Smooth muscle cell (in vitro differentiated cells): ENCODE data around the gene CD2BP2. TPM values are rescaled to one million over a fixed set of nuclear protein-coding genes. Genes with fewer than 3 reads are reported as not detected.
"Not testable (repeated sequence)": the region's sequence is repeated elsewhere in the genome, so short reads cannot be mapped to it uniquely, and the experiment has no call there.

ENCODE experiments used
- DNase-seq: peaks from one replicate; lab custom pipeline; 2025; ENCODE audit not compliant: unreplicated experiment; lab: John Stamatoyannopoulos, UW
- H2AFZ ChIP-seq: fragments of 200-600 bp; sonication (generic); 2 replicates; pipeline ENCODE4 v1.6.0; 2016; ENCODE audit warnings: antibody characterized with exemption, low read depth, mild to moderate bottlenecking
- H3F3A ChIP-seq: fragments of 200-600 bp; sonication (generic); 2 replicates; pipeline ENCODE4 v1.6.0; 2017; ENCODE audit warnings: antibody characterized with exemption, low read depth
- H3K27ac ChIP-seq: fragments of 200-600 bp; sonication (generic); 2 replicates; pipeline ENCODE4 v1.5.1; 2016; ENCODE audit warnings: low read depth, mild to moderate bottlenecking
- H3K27me3 ChIP-seq: fragments of 200-600 bp; sonication (generic); 2 replicates; pipeline ENCODE4 v1.6.1; 2016; ENCODE audit warnings: low read depth, mild to moderate bottlenecking
- H3K36me3 ChIP-seq: fragments of 200-600 bp; sonication (generic); 2 replicates; pipeline ENCODE4 v1.5.1; 2016; ENCODE audit warnings: low read depth
- H3K4me1 ChIP-seq: fragments of 200-600 bp; sonication (generic); 2 replicates; pipeline ENCODE4 v1.5.1; 2016; ENCODE audit warnings: low read depth
- H3K4me2 ChIP-seq: fragments of 200-600 bp; sonication (generic); 2 replicates; pipeline ENCODE4 v1.6.0; 2016; ENCODE audit warnings: mild to moderate bottlenecking
- H3K4me3 ChIP-seq: fragments of 200-600 bp; sonication (generic); 2 replicates; pipeline ENCODE4 v1.5.1; 2016; ENCODE audit warnings: mild to moderate bottlenecking
- H3K79me2 ChIP-seq: fragments of 200-600 bp; sonication (generic); 2 replicates; pipeline ENCODE4 v1.6.0; 2016; ENCODE audit warnings: low read depth, mild to moderate bottlenecking
- H3K9ac ChIP-seq: fragments of 200-600 bp; sonication (generic); 2 replicates; pipeline ENCODE4 v1.6.0; 2016; ENCODE audit warnings: low read depth
- H3K9me3 ChIP-seq: fragments of 200-600 bp; sonication (generic); replicated peaks from 2 replicates; pipeline ENCODE4 v1.5.1; 2016; ENCODE audit warnings: low read depth
- H4K20me1 ChIP-seq: fragments of 200-600 bp; sonication (generic); 2 replicates; pipeline ENCODE4 v1.6.0; 2016; ENCODE audit warnings: low read depth
- WGBS: methylation state at CpG from one replicate; pipeline ENCODE4 v1.1.7; 2016; ENCODE audit warnings: low lambda C conversion rate; 5-methylcytosine and 5-hydroxymethylcytosine counted together
- polyA plus RNA-seq: library from polyadenylated mRNA; unstranded; fragments of >200 nt; fragmentation: Nextera tagmentation; extraction: Ambion mirVana; gene quantifications from 2 replicates; pipeline ENCODE4 v1.2.1, GENCODE V29; 2016
- total RNA-seq: library from RNA; depleted of rRNA; stranded (reverse); fragments of >200 nt; gene quantifications from 2 replicates; pipeline ENCODE4 v1.2.3, GENCODE V29; 2014
- TF ChIP-seq, protein P1 (sequence below): fragments of 200-600 bp; sonication (generic); IDR thresholded peaks from 2 replicates; pipeline ENCODE4 v1.5.1; 2017; ENCODE audit warnings: borderline replicate concordance, mild to moderate bottlenecking, antibody characterized with exemption; ENCODE audit not compliant: insufficient read depth, poor library complexity, severe bottlenecking

The CD2BP2 gene
- total and polyA plus RNA-seq, 2 experiments from 2014 or later = 30.3 to 42.0 TPM

GRCh38 chr16:30340621-30341020, 14.5 kb downstream of the CD2BP2 start:
- Histone ChIP-seq H3K4me1 (peaks cover 3% of the 10 kb centered on the region), H3K9ac (no peak overlapping the region)

DNA sequence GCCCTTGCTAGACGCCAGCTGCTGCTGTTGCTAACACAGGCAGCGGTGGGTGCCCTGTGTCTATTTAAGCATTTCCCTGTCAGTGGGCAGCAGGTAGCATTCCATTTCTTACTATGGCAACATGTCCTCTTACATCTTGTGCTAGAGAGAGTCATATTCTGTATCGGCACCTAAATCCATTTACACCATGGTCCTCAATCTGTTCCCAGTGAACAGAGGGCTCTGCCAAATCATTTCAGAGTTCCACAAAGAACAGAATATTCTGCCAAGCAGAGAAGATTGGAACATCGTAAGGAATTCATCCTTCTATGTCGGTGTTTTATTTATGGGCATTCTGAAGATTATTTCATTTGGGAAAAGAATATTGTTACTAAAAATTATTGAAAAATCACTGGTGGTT, 16.4 kb downstream of the CD2BP2 start:
- not testable (repeated sequence) for H2AFZ ChIP-seq, H3K79me2 ChIP-seq, H3K4me1 ChIP-seq, H3K4me2 ChIP-seq, H3K27me3 ChIP-seq, H3K9me3 ChIP-seq, H3K36me3 ChIP-seq, DNase-seq, H4K20me1 ChIP-seq, H3K4me3 ChIP-seq, H3K9ac ChIP-seq, H3F3A ChIP-seq, H3K27ac ChIP-seq
- WGBS = 95% methylated on average over 5 of the region's 5 CpGs

More at GRCh38 chr16:30340621-30341020, 14.5 kb downstream of the CD2BP2 start:
- Histone ChIP-seq H3K4me2 (no peak overlapping the region), H3K79me2 (no peaks in the 10 kb centered on the region), H3K27me3 (no peaks in the 10 kb centered on the region), H3F3A (no peaks in the 10 kb centered on the region), H3K36me3 (no peaks in the 10 kb centered on the region), H2AFZ (no peak overlapping the region), H3K9me3 (no peaks in the 10 kb centered on the region), H3K4me3 (no peak overlapping the region), H4K20me1 (no peaks in the 10 kb centered on the region), H3K27ac (no peak overlapping the region)
- no peak for DNase-seq
- WGBS = 95% methylated on average over 13 of the region's 13 CpGs
- TF ChIP-seq, protein P1, sequence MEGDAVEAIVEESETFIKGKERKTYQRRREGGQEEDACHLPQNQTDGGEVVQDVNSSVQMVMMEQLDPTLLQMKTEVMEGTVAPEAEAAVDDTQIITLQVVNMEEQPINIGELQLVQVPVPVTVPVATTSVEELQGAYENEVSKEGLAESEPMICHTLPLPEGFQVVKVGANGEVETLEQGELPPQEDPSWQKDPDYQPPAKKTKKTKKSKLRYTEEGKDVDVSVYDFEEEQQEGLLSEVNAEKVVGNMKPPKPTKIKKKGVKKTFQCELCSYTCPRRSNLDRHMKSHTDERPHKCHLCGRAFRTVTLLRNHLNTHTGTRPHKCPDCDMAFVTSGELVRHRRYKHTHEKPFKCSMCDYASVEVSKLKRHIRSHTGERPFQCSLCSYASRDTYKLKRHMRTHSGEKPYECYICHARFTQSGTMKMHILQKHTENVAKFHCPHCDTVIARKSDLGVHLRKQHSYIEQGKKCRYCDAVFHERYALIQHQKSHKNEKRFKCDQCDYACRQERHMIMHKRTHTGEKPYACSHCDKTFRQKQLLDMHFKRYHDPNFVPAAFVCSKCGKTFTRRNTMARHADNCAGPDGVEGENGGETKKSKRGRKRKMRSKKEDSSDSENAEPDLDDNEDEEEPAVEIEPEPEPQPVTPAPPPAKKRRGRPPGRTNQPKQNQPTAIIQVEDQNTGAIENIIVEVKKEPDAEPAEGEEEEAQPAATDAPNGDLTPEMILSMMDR = no peak

DNA sequence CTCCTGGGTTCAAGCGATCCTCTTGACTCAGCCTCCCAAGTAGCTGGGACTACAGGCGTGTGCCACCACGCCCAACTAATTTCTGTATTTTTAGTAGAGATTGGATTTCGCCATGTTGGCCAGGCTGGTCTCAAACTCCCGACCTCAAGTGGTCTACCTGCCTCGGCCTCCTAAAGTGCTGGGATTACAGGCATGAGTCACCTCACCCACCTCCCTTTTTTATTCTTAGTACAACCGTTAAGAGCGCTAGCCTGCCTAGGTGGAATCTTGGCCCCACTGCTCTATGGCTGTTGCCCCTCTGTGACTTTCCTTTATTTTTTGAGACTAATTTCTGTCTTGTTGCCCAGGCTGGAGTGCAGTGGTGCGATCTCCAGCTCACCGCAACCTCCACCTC, 17.1 kb downstream of the CD2BP2 start:
- not testable (repeated sequence) for H3K79me2 ChIP-seq, H3K4me2 ChIP-seq, H3K36me3 ChIP-seq, H3F3A ChIP-seq, H3K4me3 ChIP-seq, H3K27ac ChIP-seq, H2AFZ ChIP-seq, H3K4me1 ChIP-seq, H3K27me3 ChIP-seq, H3K9ac ChIP-seq, H3K9me3 ChIP-seq, DNase-seq, H4K20me1 ChIP-seq
- 93% methylated on average over 10 of the region's 10 CpGs for WGBS

- no peak overlapping the region for H3K9ac ChIP-seq
- peak overlapping the region; percentile 69 for H2AFZ ChIP-seq
- WGBS = 68% methylated on average over 17 of the region's 17 CpGs
- H4K20me1 ChIP-seq = peaks cover 20% of the 10 kb centered on the region
- peak overlapping the region; percentile 93 for H3K27ac ChIP-seq
- H3K4me1 ChIP-seq = peaks cover 6% of the 10 kb centered on the region
- peak overlapping the region; percentile 91 for H3K4me2 ChIP-seq
- H3K27me3 ChIP-seq = no peaks in the 10 kb centered on the region
- H3K36me3 ChIP-seq = no peaks in the 10 kb centered on the region
- H3F3A ChIP-seq = no peaks in the 10 kb centered on the region
- peak overlapping the region; percentile 87 for H3K4me3 ChIP-seq
- peaks cover 26% of the 10 kb centered on the region for H3K79me2 ChIP-seq
- TF ChIP-seq, protein P1 = no peak
- H3K9me3 ChIP-seq = no peaks in the 10 kb centered on the region
- no peak for DNase-seq
Observed at GRCh38 chr16:30335598-30336474, 19.3 kb downstream of the CD2BP2 start.

DNA sequence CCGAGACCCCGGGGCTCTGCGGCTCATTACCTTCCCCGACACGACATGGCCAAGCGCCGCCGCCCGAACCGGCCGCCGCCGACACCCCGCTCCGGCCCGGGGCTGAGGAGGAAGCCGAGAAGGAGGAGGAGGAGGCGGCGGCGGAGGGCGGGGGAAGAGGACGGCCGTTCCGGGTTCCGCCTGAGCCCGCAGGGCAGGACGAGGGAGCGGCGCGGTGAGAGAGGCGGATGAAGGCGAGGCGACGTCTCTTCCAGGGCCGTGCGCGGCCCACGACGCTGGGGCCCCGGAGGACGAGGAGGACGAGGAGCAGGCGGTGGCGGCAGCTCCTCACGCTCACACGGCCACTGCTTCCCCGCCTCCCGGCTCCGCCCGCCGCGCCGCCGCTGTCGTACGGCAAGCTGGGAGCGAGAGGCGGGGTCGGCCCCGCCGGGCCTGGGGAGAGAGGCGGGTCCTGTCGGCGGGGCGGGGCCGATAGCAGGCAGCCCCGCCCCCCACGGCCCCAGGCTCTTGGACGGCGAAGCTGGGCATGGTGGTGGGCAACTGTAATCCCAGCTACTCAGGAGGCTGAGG, 20.0 kb downstream of the CD2BP2 start:
- H4K20me1 ChIP-seq = peaks cover 27% of the 10 kb centered on the region
- H3K4me3 ChIP-seq = peak overlapping the region; percentile 87
- peak overlapping the region; percentile 91 for H3K9ac ChIP-seq
- not testable (repeated sequence) for H3K36me3 ChIP-seq, H3K27me3 ChIP-seq, H3K4me1 ChIP-seq, H3F3A ChIP-seq, H3K9me3 ChIP-seq
- DNase-seq = peak; percentile 51
- peak overlapping the region; percentile 91 for H3K4me2 ChIP-seq
- WGBS = 5% methylated on average over 30 of the region's 70 CpGs
- H2AFZ ChIP-seq = peak overlapping the region; percentile 82
- H3K79me2 ChIP-seq = peaks cover 33% of the 10 kb centered on the region
- H3K27ac ChIP-seq = peak overlapping the region; percentile 93

GRCh38 chr16:30334473-30334989, 20.6 kb downstream of the CD2BP2 start:
- H3K4me1 ChIP-seq, H3K27me3 ChIP-seq, H3K9me3 ChIP-seq, H3K36me3 ChIP-seq, H3F3A ChIP-seq: not testable (repeated sequence)
- Histone ChIP-seq H3K27ac (peak overlapping the region; percentile 93), H3K4me3 (peak overlapping the region; percentile 87), H3K79me2 (peaks cover 39% of the 10 kb centered on the region), H2AFZ (peak overlapping the region; percentile 82), H3K4me2 (peak overlapping the region; percentile 91), H4K20me1 (peaks cover 31% of the 10 kb centered on the region), H3K9ac (peak overlapping the region; percentile 91)
- peak; percentile 23 for DNase-seq
- WGBS = 1% methylated on average over 28 of the region's 33 CpGs

GRCh38 chr16:30324220-30324619, 30.9 kb downstream of the CD2BP2 start:
- H3K27me3 ChIP-seq = not testable (repeated sequence)

More at GRCh38 chr16:30324220-30324619, 30.9 kb downstream of the CD2BP2 start:
- H3K36me3 ChIP-seq, H3K9me3 ChIP-seq, H3K27ac ChIP-seq, H2AFZ ChIP-seq, DNase-seq, H3F3A ChIP-seq, H3K9ac ChIP-seq, H3K4me1 ChIP-seq, H3K4me3 ChIP-seq, H3K4me2 ChIP-seq: not testable (repeated sequence)
- Histone ChIP-seq H4K20me1 (peaks cover 65% of the 10 kb centered on the region), H3K79me2 (peaks cover 63% of the 10 kb centered on the region)
- 96% methylated on average over 6 of the region's 6 CpGs for WGBS
